Activated CD4-positive, alpha-beta T cell treated with anti-CD3 and anti-CD28 coated beads, Interleukin-2, amount 50 U/mL, for 1 hour (primary cell): ENCODE measurements around the gene ACVR1C.
A peak's percentile ranks its signal among the peaks of the same experiment; 100 is the strongest.

Source experiments
- DNase-seq: peaks from one replicate; pipeline ENCODE4 v3.0.0-alpha.2; 2020

Gene ACVR1C

GRCh38 chr2:157628477-157629415, at the start of gene ACVR1C:
ACVR1C (minus strand) TSS chr2:157628864; CDS start chr2:157628644, 220 bp downstream.
- peak; percentile 61 for DNase-seq

DNA sequence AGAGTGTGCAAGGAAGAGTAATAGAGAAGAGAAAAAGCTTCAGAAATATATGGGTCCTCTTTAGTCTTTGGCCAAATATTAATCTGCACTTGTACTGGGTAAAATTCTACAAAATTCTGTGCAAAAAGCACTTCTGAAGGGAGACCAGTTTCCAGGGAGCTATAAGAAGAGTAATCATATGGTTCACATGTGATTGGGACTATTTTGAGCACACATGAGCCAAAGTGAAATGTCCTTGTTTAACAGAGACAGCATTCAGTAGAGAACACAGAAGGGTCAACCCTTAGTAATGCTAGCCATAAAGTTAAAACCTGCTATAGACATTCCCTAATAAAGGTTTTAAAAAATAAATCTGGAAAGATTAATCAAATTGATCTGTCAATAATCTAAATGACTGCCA, 49.3 kb upstream of the ACVR1C start:
- no peak for DNase-seq

DNA sequence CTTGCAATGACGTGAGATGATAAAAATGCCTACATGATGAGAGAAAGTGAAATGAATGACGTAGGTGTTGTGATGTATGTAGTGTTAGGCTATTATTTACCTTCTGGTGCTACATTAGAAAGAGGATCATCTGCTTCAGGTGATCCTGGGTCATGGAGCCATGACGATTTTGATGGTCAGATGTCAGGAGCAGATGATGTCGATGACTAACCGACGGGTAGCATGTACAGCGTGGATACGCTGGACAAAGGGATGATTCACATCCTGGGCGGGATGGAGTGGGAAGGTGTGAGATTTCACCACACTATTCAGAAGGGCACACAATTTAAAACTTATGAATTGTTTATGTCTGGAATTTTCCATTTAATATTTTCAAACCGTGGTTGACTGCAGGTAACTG, 43.5 kb upstream of the ACVR1C start:
- DNase-seq: no peak

GRCh38 chr2:157662401-157662800, 33.7 kb upstream of the ACVR1C start:
- no peak for DNase-seq

DNA sequence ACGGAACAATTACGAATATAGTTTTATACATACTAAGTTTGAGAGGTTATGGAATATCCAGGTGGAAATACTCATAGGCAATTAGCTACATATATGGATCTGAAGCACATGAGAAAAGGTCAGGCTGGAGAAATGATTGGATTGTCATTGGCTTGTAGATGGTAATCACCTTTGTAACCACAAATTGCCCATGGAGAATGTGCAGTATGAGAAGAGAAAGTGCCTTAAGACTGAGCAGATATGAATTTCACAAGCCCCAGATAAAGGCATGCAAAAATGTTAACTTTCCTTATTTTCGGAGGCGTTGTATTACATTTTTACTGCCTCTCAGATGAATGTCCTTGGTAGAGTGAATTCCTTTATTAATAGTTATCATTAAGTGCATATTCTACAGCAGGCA, 33.1 kb upstream of the ACVR1C start:
- DNase-seq: no peak

DNA sequence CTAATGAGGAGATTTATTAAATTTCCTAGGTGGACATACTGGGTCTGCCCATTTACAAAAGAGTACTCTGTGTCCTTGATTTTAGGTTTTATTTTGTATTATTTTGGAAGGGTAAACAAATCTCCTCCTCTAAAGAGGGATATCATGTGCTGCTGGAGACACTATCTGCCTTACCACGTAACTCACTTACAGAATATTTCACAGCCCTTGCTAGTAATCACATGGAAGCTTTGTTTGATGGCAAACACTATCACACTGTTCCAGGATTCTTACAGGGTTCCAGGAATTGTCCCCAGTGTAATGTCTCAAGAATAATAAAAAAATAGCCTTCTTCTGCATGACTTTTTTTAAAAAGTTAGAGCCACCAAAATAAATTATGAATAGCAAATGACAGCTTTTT, 29.2 kb upstream of the ACVR1C start:
- DNase-seq: no peak

DNA sequence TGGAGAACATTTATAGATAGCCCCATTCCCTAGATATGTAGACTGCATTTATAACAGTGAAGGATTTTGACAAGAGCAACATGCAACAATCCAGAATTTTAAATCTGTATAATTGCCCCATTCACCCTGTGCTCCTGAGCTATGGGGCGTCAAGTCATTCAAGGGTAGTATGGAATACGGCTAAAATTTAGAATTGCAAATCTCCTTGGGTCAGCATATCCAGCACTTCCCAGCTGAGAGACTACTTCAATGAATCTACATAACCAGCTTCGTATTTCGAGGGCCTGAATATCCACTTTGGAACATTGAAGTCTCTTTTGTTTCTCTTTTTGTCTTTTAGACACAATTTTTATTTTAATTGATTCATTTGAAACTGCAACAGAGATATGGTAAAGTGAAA, 28.4 kb upstream of the ACVR1C start:
- DNase-seq: no peak

DNA sequence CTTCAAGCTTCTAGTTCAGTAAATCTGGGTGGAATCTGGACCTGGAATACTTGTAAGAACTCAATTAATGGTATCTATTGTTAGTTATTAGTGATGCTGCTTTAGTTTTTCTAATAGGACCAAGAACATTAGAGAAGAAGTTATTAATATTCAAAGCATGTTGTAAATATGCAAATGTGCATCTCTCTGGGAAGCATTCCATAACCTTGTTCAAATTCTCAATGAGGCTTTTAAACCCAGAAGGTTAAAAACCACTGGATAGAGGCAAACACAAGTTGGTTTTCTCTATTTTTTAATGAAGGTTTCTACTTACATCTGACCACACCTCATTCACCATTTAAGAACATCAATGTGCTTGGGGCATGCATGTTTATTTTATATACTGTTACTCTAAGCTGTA, 16.1 kb upstream of the ACVR1C start:
- no peak for DNase-seq

- no peak for DNase-seq
Observed at GRCh38 chr2:157631861-157632260, 3.2 kb upstream of the ACVR1C start.

DNA sequence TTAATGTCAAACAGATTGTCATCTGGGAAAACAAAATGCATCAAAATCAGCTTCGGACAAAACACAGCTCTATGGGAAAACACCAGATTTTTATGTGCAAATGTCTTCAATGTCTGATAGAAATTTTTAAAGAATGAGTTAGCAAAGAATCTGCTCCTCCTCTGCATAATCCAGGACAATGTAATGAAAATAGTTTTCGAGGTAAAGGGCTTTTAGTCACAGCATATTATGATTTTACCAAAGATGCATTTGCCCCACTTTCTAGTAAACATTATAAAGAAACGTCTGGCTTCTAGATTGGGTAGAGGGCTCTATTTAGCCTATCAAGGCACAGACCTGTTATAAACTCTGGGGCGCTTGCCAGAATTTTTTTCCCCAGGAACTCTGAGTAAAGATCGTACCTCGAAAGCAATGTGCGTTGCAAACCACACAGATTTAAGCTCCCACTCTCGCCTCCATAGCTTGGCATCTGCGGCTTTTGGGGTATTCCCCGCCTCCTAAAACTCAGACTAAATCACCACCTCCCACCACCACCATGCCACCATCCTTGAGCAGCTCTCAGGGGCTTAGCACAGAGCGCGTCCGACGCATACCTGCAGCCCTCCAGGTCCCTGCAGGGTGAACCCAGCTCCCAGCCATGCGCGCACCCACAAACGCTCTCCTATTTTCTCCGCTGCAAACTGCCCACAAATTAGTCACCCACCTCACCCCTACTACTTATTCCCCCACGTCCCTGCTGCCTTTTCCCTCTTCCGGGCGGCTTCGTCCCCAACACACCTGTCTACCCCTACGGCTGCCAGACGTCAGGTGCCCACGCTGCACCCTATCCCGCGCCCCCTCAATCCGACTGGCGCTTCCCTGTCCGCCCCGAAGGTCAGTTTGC, 829 bp downstream of the ACVR1C start:
- peak; percentile 25 for DNase-seq

GRCh38 chr2:157625296-157625695, 3.4 kb downstream of the ACVR1C start:
- no peak for DNase-seq

DNA sequence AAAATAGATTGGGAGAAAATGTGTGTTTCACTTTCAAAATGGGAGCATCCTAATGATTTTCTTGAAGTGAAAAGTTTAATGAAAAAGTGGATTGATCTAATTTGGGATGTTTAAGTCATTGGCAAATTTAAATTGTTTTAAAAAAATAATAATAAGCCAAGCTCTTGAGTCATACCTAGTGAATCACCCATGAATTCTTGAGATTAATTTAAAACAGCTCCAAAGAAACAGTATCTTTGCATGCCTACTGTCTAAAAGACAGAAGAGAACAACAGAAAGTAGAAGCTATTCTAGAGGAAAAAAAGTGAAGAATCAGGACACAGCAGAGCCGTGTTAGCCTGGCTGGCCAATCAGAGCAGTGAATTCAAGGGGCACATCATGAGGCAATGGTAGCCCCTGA, 7.7 kb downstream of the ACVR1C start:
- no peak for DNase-seq

DNA sequence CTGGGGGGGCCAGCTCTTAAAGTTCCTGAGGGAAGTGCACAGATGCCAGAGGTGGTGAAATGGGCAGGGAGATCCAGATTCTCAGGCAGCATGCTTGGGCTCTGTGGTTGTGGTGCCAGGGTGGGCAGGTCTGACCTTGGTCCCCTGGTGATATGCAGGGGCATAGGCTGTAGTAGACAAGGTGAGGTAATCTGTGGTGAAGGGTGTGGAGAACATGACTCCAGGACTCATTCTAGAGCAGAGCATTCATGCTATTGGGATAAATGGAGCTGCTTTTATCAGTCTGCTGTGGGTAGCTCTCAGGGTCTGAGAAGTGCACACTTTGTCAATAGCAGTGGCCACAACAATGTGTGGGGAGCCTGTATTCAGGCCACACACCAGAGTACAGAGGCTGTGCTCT, 16.9 kb downstream of the ACVR1C start:
- no peak for DNase-seq

DNA sequence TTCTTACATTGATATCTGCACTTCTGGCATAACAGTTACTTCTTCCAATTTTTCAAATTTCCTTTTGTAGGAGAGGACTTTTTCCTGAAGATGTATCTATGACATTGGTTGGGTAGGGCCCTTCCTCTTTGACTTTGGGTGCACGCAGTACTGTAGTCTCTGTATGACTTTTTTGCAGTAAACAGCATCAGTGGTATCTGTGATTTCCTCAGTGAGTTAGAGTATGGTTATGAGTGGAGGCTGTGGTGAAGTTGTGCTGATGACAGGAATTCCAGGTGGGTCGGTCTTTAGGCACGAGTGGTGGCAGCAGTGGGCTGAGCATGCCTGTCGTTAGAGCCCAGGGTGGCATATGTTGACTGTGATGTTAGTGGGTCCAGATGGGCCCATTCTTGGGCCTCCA, 17.6 kb downstream of the ACVR1C start:
- no peak for DNase-seq

- no peak for DNase-seq
Observed at GRCh38 chr2:157606534-157606933, 22.1 kb downstream of the ACVR1C start.

DNA sequence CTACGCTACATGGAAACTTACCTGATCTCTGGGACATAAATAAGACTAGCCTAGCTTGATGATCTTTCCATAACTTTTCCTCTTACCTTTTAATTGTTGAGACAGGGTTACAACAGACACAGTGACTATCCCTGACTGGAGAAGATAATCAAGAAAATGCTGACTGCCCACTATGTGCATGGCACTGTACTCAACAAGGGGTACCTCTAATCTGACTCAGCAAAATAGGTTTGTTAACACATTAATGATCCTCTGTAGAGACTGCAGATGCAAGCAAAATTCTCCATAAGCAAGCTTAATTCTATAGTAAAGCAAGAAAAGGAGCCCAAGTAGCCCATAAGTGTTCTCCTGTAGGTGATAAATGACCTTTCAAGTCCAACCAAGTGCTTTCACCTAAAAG, 25.5 kb downstream of the ACVR1C start:
- DNase-seq: no peak

- no peak for DNase-seq
Observed at GRCh38 chr2:157601807-157602206, 26.9 kb downstream of the ACVR1C start.

- peak; percentile 48 for DNase-seq
Observed at GRCh38 chr2:157596992-157597681, 31.5 kb downstream of the ACVR1C start.

GRCh38 chr2:157593411-157593810, 35.3 kb downstream of the ACVR1C start:
- no peak for DNase-seq

- no peak for DNase-seq
Observed at GRCh38 chr2:157592948-157593347, 35.7 kb downstream of the ACVR1C start.

DNA sequence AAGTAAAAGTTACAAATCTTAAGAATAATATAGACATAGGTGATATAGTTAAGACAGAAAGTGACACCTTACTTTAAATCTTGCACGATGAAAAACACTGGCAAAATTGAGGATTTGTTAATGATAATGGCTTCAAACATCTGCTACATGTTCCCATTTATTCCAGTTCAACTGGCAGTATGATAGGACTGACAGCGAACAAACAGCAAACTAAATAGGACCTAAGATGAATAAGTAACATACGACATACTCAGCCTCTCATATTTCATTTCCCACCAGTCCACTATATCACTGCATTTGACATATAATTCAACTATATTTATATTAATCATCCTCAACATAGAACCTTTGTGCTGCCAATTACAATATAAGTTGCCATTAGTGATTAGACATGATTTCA, 36.3 kb downstream of the ACVR1C start:
- DNase-seq: no peak

DNA sequence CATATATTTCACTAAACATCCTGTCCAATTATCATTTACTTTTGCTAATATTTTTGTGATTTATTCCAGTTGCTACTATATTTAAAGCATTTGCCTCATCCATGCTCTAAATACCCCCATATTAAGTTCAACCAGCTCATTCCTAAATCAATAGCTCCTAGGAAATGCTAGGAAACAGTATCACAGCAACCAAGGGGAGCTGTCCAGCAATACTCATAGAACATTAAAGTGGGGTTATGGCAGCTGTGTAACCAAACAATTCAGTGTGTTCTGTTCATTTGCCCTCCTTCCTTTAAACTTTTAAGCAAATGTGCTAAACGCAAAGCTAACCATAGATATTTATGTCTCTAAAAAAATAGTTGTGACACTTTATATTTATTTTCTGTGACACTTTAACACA, 41.1 kb downstream of the ACVR1C start:
- no peak for DNase-seq

- DNase-seq: no peak
Observed at GRCh38 chr2:157574165-157574564, 54.5 kb downstream of the ACVR1C start.
